ENCODE data around the gene SCAMP5.

SCAMP5 gene

DNA sequence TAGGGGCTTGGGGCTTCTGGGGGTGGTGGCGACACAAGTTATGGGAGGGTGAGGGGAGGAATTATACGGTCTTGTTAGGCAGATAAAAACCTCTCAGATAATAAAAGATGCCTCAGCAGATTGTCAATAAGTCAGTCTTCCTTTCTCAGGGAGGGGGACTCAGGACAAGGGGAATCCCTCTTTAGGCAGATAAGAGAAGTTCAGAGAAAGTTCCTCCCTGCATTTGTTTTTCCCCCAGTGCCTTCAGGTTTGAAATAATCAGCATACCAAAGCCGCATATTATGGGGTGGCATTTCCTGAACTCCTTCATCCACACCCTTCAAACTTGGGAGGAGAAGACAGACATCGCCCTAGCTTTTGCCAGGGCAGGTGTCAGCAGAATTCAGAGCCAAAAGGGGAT is 36.5 kb downstream of the SCAMP5 start:
- H3K4me3 ChIP-seq (replicated peaks; ENCODE audit: low read depth, low read length): no peak overlapping the region
- peak; percentile 29 for DNase-seq (ENCODE audit: low read depth)
- TF ChIP-seq, protein P1, sequence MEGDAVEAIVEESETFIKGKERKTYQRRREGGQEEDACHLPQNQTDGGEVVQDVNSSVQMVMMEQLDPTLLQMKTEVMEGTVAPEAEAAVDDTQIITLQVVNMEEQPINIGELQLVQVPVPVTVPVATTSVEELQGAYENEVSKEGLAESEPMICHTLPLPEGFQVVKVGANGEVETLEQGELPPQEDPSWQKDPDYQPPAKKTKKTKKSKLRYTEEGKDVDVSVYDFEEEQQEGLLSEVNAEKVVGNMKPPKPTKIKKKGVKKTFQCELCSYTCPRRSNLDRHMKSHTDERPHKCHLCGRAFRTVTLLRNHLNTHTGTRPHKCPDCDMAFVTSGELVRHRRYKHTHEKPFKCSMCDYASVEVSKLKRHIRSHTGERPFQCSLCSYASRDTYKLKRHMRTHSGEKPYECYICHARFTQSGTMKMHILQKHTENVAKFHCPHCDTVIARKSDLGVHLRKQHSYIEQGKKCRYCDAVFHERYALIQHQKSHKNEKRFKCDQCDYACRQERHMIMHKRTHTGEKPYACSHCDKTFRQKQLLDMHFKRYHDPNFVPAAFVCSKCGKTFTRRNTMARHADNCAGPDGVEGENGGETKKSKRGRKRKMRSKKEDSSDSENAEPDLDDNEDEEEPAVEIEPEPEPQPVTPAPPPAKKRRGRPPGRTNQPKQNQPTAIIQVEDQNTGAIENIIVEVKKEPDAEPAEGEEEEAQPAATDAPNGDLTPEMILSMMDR (IDR thresholded peaks at IDR 0.05; ENCODE audit: low read length, missing control alignments): no peak

DNA sequence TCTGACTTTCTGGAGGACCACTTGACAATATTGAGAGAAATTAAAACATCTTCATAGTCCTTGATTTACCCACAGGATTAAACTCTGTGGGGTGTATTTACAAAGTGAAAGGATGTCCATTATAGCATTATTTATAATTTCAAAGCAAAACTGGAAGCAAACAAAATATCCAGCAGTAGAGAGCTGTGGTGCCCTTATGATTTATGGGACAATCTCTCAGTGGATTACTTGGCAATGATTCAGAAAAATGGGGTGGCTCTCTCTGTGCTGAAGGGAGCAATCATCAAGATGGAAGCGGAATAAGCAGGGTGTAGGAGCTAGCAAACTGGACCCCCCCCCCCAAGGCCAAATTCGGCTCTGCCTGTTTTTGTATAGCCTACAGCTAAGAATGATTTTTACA is 37.0 kb downstream of the SCAMP5 start:
- no peak for DNase-seq (ENCODE audit: low read depth)
- TF ChIP-seq, protein P1 (IDR thresholded peaks at IDR 0.05; ENCODE audit: low read length, missing control alignments): no peak
- no peak overlapping the region for H3K4me3 ChIP-seq (replicated peaks; ENCODE audit: low read depth, low read length)

DNA sequence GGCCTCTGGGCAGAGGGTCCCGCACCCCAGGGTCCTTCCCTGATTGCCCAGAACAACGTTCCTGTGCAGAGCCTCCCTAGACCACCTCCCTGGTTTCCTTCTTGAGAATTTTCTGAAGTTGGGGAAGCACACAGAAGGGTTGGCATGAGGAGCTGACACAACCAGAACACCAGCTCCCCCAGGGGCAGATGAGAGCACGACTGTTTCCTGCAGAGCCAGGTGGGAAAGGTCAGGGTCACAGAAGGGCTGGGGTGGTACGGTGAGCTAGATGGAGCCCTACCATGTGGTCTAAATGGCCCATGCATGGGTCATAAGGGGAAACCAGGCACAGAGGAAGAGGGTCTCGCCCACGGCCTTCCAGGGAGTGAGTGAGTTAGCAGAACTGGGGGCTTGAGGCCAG is 38.4 kb downstream of the SCAMP5 start:
- TF ChIP-seq, protein P1 (IDR thresholded peaks at IDR 0.05; ENCODE audit: low read length, missing control alignments): no peak
- H3K4me3 ChIP-seq (replicated peaks; ENCODE audit: low read depth, low read length): no peak overlapping the region
- no peak for DNase-seq (ENCODE audit: low read depth)

DNA sequence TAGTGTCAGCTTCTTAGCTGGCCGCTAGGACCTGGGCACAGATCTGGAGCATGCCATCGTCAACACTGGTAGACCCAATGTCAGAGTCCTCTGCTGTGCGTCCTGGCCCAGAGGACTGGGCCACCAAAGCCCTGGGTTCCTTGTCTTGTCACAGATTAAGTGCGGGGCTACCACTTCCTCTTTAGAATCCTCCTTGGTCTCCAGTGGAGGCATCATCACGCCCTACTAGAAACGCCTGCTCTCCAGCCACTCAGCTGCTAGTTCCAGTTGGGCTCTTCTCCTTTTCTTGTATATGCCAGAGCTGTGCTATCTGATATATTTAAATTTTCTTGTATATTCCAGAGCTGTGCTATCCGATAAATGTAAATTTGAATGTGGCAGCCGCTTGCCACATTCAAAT is 39.3 kb downstream of the SCAMP5 start:
- H3K4me3 ChIP-seq (replicated peaks; ENCODE audit: low read depth, low read length): no peak overlapping the region
- no peak for DNase-seq (ENCODE audit: low read depth)
- TF ChIP-seq, protein P1 (IDR thresholded peaks at IDR 0.05; ENCODE audit: low read length, missing control alignments): no peak

DNA sequence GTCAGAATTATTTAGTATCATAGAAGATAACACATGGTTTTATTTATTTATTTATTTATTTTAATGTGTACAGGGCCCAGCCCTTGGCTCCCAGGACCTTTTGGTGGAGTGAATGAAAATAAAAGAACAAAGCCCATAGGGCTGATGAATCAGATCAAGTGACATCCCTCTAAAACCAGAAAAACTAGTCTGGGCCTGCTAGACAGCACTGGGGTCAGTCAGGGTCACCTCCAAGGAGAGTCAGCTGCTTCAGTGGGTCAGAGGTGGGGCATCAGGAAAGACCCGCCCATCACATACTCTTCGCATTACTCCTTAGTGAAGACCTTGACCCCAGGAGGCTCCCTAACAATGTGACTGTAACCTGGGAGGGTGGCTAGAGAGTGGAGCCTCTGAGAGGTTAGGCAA is 40.9 kb downstream of the SCAMP5 start:
- H3K4me3 ChIP-seq (replicated peaks; ENCODE audit: low read depth, low read length): no peak overlapping the region
- no peak for DNase-seq (ENCODE audit: low read depth)
- TF ChIP-seq, protein P1 (IDR thresholded peaks at IDR 0.05; ENCODE audit: low read length, missing control alignments): no peak

DNA sequence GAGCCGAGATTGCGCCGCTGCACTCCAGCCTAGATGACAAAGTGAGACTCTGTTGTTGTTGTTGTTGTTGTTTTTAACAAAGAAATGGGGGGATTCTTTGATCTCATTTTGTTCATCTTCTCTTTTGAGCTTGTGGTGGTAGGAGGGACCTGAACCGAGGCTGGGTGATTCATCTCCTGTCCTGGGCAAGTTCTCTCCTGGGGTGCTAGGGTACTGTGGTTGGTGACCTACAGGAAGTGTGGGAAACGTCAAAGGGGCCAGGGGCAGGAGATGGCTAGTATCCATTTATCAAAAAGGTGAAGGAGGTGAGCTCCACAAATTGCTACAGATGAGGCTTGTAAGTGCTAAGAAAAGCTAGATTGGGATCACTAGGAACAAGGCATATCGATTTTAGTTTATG is 42.3 kb downstream of the SCAMP5 start:
- H3K4me3 ChIP-seq (replicated peaks; ENCODE audit: low read depth, low read length): no peak overlapping the region
- TF ChIP-seq, protein P1 (IDR thresholded peaks at IDR 0.05; ENCODE audit: low read length, missing control alignments): no peak
- peak; percentile 45 for DNase-seq (ENCODE audit: low read depth)

DNA sequence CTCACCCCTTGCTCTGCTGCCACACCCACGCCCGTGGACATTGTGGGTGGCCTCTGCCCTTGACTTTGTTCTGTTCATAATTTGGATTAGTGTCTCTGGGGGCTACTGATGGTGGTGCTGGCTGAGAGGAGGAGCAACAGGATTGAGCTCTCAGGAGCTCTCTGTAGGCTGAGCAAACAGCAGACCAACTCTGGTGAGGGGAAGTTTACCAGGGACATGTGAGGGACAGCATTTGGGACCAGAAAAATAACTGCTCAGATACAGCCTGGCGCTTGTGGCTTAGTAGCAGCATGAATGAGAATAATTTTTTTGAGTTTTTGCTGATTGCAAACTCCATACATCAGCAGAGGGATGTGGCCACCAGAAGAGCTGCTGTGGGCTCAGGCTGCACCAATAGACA is 42.9 kb downstream of the SCAMP5 start:
- TF ChIP-seq, protein P1 (IDR thresholded peaks at IDR 0.05; ENCODE audit: low read length, missing control alignments): no peak
- no peak overlapping the region for H3K4me3 ChIP-seq (replicated peaks; ENCODE audit: low read depth, low read length)
- DNase-seq (ENCODE audit: low read depth): no peak

All from fibroblast of pulmonary artery (primary cell).